GM18505 (cell line): ENCODE measurements around the gene P2RX2.

Experiments
- ATAC-seq: cut with Tn5 transposase; IDR thresholded peaks from one replicate; pipeline ENCODE4 v1.9.1; 2021; ENCODE audit not compliant: unreplicated experiment
- POLR2A ChIP-seq: IDR thresholded peaks from 4 replicates; pipeline ENCODE4 v1.6.1; 2011; ENCODE audit warnings: borderline replicate concordance; ENCODE audit not compliant: insufficient read depth, insufficient read length; ENCODE audit errors: extremely low read depth

Gene P2RX2

DNA sequence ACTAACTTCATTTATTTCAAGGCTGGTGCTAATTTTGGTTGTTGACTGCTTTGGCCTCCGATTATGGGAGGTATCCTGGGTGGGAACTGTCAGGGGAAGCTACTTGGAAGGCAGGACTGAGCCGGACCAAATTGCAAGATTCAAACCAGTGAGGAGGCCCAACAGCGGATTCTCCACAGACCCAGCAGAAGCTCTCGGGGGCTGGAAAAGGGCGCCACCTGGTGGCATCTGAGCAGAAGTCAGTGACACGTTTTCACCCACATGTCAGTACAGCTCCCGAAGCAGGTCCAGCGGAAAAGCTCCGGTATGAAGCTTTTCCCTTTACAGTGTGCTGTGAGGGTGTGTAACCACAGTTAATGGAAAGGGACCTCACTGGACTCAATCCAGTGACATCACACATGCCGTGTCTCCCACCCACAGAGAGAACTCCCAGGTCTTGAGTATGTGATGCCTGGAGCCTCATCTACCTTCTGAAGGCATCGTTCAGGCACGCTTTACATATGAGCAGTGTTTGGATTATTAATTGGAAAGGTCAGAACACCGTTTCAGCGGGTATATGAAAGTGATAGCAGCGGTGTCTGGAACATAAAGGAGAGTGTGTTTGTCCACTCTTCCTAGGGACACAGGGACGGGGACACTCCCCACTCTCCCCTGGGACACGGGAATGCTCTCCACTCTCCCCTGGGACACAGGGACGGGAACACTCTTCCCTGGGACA is 3.6 kb upstream of the P2RX2 start:
- no peak for ATAC-seq
- TF ChIP-seq POLR2A: no peak

DNA sequence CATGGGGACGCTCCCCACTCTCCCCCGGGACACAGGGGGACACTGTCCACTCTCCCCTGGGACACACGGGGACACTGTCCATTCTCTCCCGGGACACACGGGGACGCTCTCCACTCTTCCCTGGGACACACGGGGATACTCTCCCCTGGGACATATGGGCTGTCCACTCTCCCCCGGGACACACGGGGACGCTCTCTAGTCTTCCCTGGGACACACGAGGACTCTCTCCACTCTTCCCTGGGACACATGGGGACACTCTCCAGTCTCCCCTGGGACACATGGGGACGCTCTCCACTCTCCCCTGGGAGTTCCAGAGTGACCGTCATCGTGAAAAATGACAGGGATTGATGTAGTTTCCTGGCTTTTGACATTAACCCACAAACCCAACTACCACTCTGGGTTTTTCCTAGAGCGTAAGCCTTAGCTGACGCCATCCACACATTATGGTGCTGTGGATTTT is 3.0 kb upstream of the P2RX2 start:
- no peak for ATAC-seq

DNA sequence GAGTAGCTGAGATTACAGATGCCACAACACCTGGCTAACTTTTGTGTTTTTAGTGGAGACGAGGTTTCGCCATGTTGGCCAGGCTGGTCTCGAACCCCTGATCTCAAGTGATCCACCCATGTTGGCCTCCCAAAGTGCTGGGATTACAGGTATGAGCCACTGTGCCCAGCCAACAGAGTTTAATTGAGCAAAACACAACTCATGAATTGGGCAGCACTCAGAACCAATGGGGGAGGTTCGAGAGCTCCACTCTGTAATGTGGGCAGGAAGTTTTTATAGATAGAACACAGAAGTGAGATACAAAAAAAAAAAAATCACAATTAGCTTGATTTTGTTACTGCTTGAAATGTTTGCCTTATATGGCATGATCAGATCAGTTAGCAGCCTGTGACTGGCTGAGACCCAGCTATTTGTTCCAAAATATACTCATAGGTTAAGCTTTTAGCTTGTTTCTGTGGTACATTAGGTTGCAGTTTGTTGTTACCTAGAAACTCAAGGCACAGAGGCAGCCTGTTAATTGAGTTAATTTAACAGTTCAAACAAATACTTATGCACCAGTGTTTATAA is 1.4 kb upstream of the P2RX2 start:
- no peak for TF ChIP-seq POLR2A
- no peak for ATAC-seq

More for the DNA sequence above, 3.0 kb upstream of the P2RX2 start:
- TF ChIP-seq POLR2A: no peak

DNA sequence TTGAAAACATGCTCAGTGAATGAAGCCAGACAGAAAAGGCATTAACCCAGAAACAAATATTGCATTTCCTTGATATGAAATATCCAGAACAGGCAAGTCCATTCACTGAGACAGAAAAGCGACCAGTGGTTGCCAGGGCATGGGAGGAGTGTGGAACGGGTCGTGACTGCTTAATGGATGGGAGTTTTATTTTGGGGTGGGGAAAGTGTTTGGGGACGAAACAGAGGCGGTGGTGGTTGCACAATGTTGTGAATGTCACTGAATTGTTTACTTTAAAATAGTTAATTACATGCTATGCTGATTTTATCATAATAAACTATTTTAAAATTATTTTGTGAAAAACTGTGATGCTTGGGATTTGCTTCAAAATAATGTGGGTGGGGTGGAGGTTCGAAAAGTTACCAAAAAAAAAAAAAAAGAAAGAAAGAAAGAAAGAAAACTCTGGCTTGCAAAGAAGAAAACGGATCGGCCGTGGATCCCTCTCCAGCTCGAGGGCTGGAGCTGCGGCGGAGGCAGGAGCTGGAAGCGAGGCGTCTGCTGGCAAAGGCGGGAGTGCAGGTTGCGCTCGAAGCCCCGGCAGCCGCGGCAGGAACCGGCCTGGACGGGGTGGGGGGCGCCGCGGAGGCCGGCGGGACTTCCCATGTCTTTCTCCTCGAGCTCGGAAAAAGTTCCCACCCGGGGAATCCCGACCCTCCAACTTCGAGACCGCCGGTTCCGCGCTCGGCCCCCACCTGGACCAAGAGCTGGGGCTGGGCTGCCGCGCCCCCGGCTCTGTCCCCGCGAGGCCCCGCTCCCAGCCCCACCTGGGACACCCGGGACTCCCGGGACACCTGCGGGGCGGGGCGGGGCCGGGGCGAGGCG is 524 bp upstream of the P2RX2 start:
- no peak for ATAC-seq
- no peak for TF ChIP-seq POLR2A

DNA sequence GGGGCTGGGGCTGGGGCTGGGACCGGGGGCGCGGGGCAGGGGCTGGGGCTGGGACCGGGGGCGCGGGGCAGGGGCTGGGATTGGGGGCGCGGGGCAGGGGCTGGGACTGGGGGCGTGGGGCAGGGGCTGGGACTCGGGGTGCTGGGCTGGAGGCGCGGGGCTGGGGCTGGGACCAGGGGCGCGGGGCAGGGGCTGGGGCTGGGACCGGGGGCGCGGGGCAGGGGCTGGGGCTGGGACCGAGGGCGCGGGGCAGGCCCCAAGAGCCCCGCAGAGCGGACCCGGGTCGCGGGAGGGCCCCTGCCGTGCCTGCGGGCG is 452 bp downstream of the P2RX2 start:
- TF ChIP-seq POLR2A: no peak
- no peak for ATAC-seq

DNA sequence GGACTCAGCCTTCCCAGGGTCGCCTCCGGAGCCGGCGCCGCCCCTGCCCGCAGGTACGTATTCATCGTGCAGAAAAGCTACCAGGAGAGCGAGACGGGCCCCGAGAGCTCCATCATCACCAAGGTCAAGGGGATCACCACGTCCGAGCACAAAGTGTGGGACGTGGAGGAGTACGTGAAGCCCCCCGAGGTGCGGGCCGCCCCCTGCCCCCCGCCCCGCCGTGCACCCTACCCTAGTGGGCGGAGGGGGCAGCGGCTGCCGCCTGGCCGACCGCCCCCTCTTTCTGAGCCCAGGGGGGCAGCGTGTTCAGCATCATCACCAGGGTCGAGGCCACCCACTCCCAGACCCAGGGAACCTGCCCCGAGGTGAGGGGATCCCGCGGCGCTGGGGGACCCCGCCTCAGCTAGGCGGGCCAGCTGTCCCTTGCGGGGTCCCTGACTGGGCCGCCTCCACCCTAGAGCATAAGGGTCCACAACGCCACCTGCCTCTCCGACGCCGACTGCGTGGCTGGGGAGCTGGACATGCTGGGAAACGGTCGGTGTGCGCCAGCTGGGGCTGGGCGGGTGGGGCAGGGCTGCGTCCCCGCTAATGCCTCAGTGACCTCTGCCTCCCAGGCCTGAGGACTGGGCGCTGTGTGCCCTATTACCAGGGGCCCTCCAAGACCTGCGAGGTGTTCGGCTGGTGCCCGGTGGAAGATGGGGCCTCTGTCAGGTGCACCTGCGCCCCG is 973 bp downstream of the P2RX2 start:
- no peak for ATAC-seq
- TF ChIP-seq POLR2A: no peak

DNA sequence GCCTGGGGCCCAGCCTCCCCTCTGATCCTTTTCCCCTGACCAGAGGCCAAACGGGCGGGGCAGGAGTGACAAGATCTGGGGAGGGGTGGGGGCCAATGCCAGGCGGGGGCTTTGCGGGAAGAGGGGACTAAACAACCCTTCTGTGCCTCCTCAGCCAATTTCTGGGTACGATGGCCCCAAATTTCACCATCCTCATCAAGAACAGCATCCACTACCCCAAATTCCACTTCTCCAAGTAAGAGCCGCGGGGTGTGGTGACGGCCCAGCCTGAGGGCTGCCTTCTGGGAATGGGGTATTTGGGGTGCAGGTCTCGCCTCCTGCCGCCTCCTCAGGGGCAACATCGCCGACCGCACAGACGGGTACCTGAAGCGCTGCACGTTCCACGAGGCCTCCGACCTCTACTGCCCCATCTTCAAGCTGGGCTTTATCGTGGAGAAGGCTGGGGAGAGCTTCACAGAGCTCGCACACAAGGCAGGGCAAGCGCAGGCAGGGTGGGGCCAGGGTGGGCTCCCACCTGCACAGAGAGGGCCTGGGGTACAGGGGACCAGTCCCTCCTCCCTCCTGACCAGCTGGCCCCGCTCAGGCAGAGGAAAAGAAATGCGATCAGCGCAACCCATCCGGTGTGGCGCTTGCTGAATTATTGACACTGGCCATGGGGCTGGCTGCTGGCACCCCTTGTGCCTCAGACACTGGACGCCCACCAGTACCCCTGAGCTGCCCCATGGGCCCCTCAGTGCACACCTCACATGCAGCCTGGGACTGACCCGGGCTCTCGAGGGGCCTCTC is 1.7 kb downstream of the P2RX2 start:
- no peak for TF ChIP-seq POLR2A
- ATAC-seq: no peak

DNA sequence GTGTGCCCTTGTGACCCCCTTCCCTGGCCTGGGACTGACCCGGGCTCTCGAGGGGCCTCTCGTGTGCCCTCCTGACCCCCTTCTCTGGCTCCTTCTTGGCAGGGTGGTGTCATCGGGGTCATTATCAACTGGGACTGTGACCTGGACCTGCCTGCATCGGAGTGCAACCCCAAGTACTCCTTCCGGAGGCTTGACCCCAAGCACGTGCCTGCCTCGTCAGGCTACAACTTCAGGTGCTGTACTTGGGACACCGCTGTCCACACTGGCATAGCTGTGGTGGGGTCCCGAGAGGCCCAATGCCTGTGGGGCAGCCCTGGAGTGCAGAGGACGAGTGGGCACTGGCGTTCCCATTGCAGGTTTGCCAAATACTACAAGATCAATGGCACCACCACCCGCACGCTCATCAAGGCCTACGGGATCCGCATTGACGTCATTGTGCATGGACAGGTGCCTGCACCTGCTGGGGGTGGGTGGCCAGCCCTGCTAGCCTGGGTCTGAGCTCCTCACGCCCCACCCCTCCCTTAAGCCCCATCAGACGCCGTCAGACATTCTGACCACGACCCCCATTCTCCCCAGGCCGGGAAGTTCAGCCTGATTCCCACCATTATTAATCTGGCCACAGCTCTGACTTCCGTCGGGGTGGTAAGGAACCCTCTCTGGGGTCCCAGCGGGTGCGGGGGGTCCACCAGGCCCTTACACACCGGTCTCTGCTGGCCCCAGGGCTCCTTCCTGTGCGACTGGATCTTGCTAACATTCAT is 2.5 kb downstream of the P2RX2 start:
- no peak for TF ChIP-seq POLR2A
- no peak for ATAC-seq

DNA sequence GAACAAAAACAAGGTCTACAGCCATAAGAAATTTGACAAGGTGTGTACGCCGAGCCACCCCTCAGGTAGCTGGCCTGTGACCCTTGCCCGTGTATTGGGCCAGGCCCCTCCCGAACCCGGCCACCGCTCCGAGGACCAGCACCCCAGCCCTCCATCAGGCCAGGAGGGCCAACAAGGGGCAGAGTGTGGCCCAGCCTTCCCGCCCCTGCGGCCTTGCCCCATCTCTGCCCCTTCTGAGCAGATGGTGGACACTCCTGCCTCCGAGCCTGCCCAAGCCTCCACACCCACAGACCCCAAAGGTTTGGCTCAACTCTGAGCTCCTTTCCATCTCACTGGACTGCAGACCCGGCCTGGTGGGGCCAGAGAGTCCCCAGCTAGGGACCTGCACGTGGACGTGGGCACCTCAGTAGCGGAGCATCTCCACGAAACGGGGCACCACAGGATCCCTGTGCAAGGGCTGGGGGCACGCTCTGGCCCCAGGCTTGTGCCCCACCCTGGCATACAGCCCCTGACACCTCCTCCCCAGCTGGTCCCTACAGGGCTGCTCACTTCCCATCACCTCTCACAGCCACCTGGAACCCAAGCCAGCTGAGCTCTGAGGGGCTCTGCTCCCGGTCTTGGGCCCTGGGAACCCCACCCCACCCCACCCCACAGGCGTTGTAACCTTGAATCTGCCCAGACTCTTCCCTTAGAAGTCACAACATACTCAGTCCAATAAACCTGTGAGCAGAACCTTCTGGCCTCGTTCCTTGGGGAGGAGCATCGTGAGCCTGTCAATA is 3.3 kb downstream of the P2RX2 start:
- no peak for ATAC-seq
- no peak for TF ChIP-seq POLR2A

DNA sequence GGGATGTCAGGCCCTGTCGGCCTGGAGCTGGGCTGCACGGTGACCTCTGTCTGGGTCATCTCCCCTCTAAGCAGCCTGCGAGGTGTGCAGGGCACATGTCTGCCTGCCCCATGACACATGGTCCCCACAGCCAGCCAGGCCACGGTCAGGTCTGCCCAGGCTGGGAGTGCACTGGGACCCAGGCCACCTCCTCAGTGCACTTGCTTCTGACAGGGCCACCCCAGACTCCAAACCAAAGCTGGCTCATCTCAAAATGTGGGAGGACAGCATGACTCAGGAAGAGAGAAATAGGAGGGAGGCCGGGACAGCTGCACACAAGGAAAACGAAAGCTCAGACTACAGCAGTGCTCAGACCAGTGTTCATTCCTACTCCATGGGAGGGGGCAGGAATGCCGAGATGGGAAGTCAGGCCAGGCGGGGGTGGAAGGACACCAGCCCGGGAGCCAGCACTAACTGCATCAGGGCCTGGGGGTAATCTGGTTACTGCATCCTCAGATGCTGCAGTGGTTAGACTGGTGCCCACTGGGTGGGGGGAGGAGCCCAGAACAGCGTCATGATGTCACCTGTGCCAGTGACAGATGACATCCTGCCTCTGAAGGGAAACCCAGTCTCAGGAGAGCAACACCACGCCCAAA is 4.0 kb downstream of the P2RX2 start:
- no peak for TF ChIP-seq POLR2A
- no peak for ATAC-seq
